ENCODE measurements around the gene ANGEL1. TPM values are rescaled to one million over a fixed set of nuclear protein-coding genes. Genes with fewer than 3 reads are reported as not detected.
A peak's percentile ranks its signal among the peaks of the same experiment; 100 is the strongest.

The ANGEL1 gene
- total RNA-seq, 1 experiment from 2014 or later = 4.7 TPM

- H3K4me3 ChIP-seq = peak within 1 kb of the TSS; percentile 62
- H3K27me3 ChIP-seq (replicated peaks) = peaks cover 18% of the 10 kb centered on the region
- H3K9me3 ChIP-seq (replicated peaks) = no peaks in the 10 kb centered on the region
- H3K36me3 ChIP-seq = no peaks in the 10 kb centered on the region
- H3K27ac ChIP-seq = no peak within 1 kb of the TSS
- peak; percentile 60 to 66 for DNase-seq (ENCODE audit: low read depth in 1 of 2, low spot score in 2 of 2)
- H3K4me1 ChIP-seq (replicated peaks) = peaks cover 15% of the 10 kb centered on the region
Observed at GRCh38 chr14:76761136-76761959, 51.3 kb downstream of the ANGEL1 start, which contains the start of gene VASH1. TSS of gene VASH1 (plus strand) at chr14:76761468. CDS start at chr14:76762822, 1,354 bp downstream.

- no peaks in the 10 kb centered on the region for H3K9me3 ChIP-seq (replicated peaks)
- H3K36me3 ChIP-seq = no peaks in the 10 kb centered on the region
- peaks cover 15% of the 10 kb centered on the region for H3K4me1 ChIP-seq (replicated peaks)
- no peak overlapping the region for H3K27ac ChIP-seq
- peaks cover 18% of the 10 kb centered on the region for H3K27me3 ChIP-seq (replicated peaks)
- no peak overlapping the region for H3K4me3 ChIP-seq
- DNase-seq (ENCODE audit: low read depth in 1 of 2, low spot score in 2 of 2) = no peak
Observed at GRCh38 chr14:76760331-76761135, 52.1 kb downstream of the ANGEL1 start.

GRCh38 chr14:76759589-76759988, 53.1 kb downstream of the ANGEL1 start:
- no peak for DNase-seq (ENCODE audit: low read depth in 1 of 2, low spot score in 2 of 2)
- H3K27me3 ChIP-seq (replicated peaks) = peaks cover 18% of the 10 kb centered on the region
- H3K4me3 ChIP-seq = no peak overlapping the region
- H3K27ac ChIP-seq = no peak overlapping the region
- no peaks in the 10 kb centered on the region for H3K9me3 ChIP-seq (replicated peaks)
- no peaks in the 10 kb centered on the region for H3K36me3 ChIP-seq
- peaks cover 15% of the 10 kb centered on the region for H3K4me1 ChIP-seq (replicated peaks)

GRCh38 chr14:76756371-76756750, 56.3 kb downstream of the ANGEL1 start:
- DNase-seq (ENCODE audit: low read depth in 1 of 2, low spot score in 2 of 2) = no peak
- no peaks in the 10 kb centered on the region; the same call in 1 of the 2 replicates for H3K27me3 ChIP-seq (replicated peaks)
- no peak overlapping the region for H3K27ac ChIP-seq

GRCh38 chr14:76755610-76756370, 56.9 kb downstream of the ANGEL1 start:
- no peak for DNase-seq (ENCODE audit: low read depth in 1 of 2, low spot score in 2 of 2)
- Histone ChIP-seq H3K36me3 (no peaks in the 10 kb centered on the region), H3K27me3 (replicated peaks) (no peaks in the 10 kb centered on the region), H3K4me1 (replicated peaks) (no peaks in the 10 kb centered on the region), H3K4me3 (no peak overlapping the region), H3K27ac (no peak overlapping the region), H3K9me3 (replicated peaks) (no peaks in the 10 kb centered on the region)

More at GRCh38 chr14:76756371-76756750, 56.3 kb downstream of the ANGEL1 start:
- H3K4me3 ChIP-seq = no peak overlapping the region
- no peaks in the 10 kb centered on the region for H3K36me3 ChIP-seq
- H3K4me1 ChIP-seq (replicated peaks) = peaks cover 4% of the 10 kb centered on the region
- H3K9me3 ChIP-seq (replicated peaks) = no peaks in the 10 kb centered on the region

- Histone ChIP-seq H3K4me1 (replicated peaks) (no peaks in the 10 kb centered on the region), H3K9me3 (replicated peaks) (no peaks in the 10 kb centered on the region), H3K36me3 (no peaks in the 10 kb centered on the region), H3K27me3 (replicated peaks) (no peaks in the 10 kb centered on the region), H3K27ac (no peak overlapping the region), H3K4me3 (no peak overlapping the region)
- no peak for DNase-seq (ENCODE audit: low read depth in 1 of 2, low spot score in 2 of 2)
Observed at GRCh38 chr14:76754586-76754985, 58.1 kb downstream of the ANGEL1 start.

- H3K27me3 ChIP-seq (replicated peaks) = no peaks in the 10 kb centered on the region
- no peaks in the 10 kb centered on the region for H3K4me1 ChIP-seq (replicated peaks)
Observed at GRCh38 chr14:76753541-76754198, 59.0 kb downstream of the ANGEL1 start.

GRCh38 chr14:76752744-76753143, 59.9 kb downstream of the ANGEL1 start:
- Histone ChIP-seq H3K4me3 (no peak overlapping the region), H3K9me3 (replicated peaks) (no peaks in the 10 kb centered on the region), H3K27ac (no peak overlapping the region), H3K27me3 (replicated peaks) (no peaks in the 10 kb centered on the region), H3K36me3 (no peaks in the 10 kb centered on the region), H3K4me1 (replicated peaks) (no peaks in the 10 kb centered on the region)
- no peak for DNase-seq (ENCODE audit: low read depth in 1 of 2, low spot score in 2 of 2)

More at GRCh38 chr14:76753541-76754198, 59.0 kb downstream of the ANGEL1 start:
- Histone ChIP-seq H3K9me3 (replicated peaks) (no peaks in the 10 kb centered on the region), H3K27ac (no peak overlapping the region), H3K36me3 (no peaks in the 10 kb centered on the region), H3K4me3 (no peak overlapping the region)
- no peak for DNase-seq (ENCODE audit: low read depth in 1 of 2, low spot score in 2 of 2)

- Histone ChIP-seq H3K9me3 (replicated peaks) (no peaks in the 10 kb centered on the region), H3K27ac (no peak overlapping the region), H3K4me3 (no peak overlapping the region), H3K36me3 (no peaks in the 10 kb centered on the region), H3K27me3 (replicated peaks) (no peaks in the 10 kb centered on the region), H3K4me1 (replicated peaks) (no peaks in the 10 kb centered on the region)
- no peak for DNase-seq (ENCODE audit: low read depth in 1 of 2, low spot score in 2 of 2)
Observed at GRCh38 chr14:76742966-76743365, 69.7 kb downstream of the ANGEL1 start.

GRCh38 chr14:76742185-76742584, 70.5 kb downstream of the ANGEL1 start:
- Histone ChIP-seq H3K4me3 (no peak overlapping the region), H3K36me3 (no peaks in the 10 kb centered on the region), H3K27ac (no peak overlapping the region), H3K27me3 (replicated peaks) (no peaks in the 10 kb centered on the region), H3K9me3 (replicated peaks) (no peaks in the 10 kb centered on the region), H3K4me1 (replicated peaks) (no peaks in the 10 kb centered on the region)
- DNase-seq (ENCODE audit: low read depth in 1 of 2, low spot score in 2 of 2) = no peak

GRCh38 chr14:76741074-76741473, 71.6 kb downstream of the ANGEL1 start:
- no peaks in the 10 kb centered on the region for H3K36me3 ChIP-seq
- no peaks in the 10 kb centered on the region for H3K27me3 ChIP-seq (replicated peaks)
- no peak overlapping the region for H3K27ac ChIP-seq
- no peak overlapping the region for H3K4me3 ChIP-seq
- H3K9me3 ChIP-seq (replicated peaks) = no peaks in the 10 kb centered on the region
- H3K4me1 ChIP-seq (replicated peaks) = no peaks in the 10 kb centered on the region
- no peak for DNase-seq (ENCODE audit: low read depth in 1 of 2, low spot score in 2 of 2)
